Sigmoid colon (tissue), 4 donors: Measurements from ENCODE around the gene ZFX.

Experiments used
- CTCF ChIP-seq, 4 experiments: fragments of 450-650 bp in 3 of 4; fragments of 200-600 bp in 1 of 4; IDR thresholded peaks; one replicate each; pipeline ENCODE4 v1.5.1; 2016 to 2019; ENCODE audit warnings: antibody characterized with exemption in 4 of 4, mild to moderate bottlenecking in 3 of 4, moderate library complexity in 2 of 4
- EP300 ChIP-seq, 4 donors: sonication (generic); formaldehyde crosslinking; IDR thresholded peaks; one replicate each; pipeline ENCODE4 v1.6.1; 2017; ENCODE audit warnings: antibody characterized with exemption in 4 of 4
- POLR2AphosphoS5 ChIP-seq, 4 donors: sonication (generic); formaldehyde crosslinking; IDR thresholded peaks; one replicate each; pipeline ENCODE4 v1.6.1; 2017; ENCODE audit warnings: antibody characterized with exemption in 4 of 4

- no peak for TF ChIP-seq CTCF (IDR thresholded peaks at IDR 0.05)
- no peak for TF ChIP-seq EP300 (IDR thresholded peaks at IDR 0.05)
- TF ChIP-seq POLR2AphosphoS5 (IDR thresholded peaks at IDR 0.05): no peak
Measured at GRCh38 chrX:24207826-24208225, 58.3 kb downstream of the ZFX start.
